ENCODE data around the gene LYPD5.
A peak's percentile ranks its signal among the peaks of the same experiment; 100 is the strongest.
"Not testable (repeated sequence)": the region's sequence is repeated elsewhere in the genome, so short reads cannot be mapped to it uniquely, and the experiment has no call there.

LYPD5 gene

DNA sequence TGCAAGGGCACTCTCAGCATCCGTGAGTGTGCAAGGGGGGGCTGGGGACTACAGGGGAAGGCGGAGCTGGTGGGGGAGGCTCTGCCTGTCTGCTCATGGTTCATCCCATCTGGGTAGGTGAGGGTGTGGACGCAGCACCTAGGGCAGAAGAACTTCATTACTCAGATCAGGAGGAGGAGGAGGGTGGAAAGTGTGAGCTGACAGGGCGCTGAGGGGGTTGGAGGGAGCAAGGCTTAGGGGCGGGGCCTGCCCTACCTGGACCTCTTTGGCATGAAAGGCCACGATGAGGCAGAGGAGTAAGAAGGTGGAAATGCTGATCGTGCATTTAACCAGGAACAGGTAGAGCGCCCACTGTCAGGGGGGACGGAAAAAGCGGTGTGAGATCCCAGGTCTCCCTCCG is 26.0 kb downstream of the LYPD5 start:
- DNase-seq, result no peak

DNA sequence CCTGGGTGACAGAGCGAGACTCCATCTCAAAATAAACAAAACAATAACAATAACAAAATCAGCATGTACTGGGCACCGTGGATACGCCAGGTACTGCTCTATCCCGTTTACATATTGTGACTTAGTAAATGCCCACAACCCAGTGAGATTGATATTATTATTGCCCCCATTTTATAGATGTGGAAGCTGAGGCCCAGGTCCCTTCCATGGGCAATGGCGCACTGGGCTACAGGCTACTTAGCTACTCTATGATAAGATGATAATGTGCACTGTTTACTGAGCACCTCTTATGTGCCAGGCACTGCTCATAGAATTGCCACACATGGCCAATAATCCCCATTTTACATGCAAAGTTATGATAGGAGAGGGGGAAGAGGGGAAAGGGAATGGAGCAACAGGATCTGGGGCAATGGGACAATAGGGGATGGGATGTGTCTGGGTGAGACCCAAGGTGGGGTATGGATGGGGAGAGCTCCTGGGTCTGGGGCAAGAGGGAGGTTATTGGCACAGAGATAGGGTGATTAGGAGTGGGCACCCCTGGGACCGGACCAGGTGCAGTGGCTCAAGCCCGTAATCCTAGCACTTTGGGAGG is 26.9 kb downstream of the LYPD5 start:
- no peak for DNase-seq

DNA sequence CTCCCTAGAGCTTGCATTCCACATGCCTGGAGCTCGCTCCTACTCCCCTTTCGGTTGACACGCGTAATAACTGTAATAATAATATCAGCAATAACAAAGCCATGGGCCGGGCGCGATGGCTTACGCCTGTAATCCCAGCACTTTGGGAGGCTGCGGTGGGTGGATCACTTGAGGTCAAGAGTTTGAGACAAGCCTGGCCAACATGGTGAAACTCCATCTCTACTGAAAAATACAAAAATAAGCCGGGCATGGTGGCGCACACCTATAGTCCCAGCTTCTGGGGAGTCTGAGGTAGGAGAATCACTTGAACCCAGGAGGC is 27.3 kb downstream of the LYPD5 start:
- DNase-seq, result not testable (repeated sequence)

DNA sequence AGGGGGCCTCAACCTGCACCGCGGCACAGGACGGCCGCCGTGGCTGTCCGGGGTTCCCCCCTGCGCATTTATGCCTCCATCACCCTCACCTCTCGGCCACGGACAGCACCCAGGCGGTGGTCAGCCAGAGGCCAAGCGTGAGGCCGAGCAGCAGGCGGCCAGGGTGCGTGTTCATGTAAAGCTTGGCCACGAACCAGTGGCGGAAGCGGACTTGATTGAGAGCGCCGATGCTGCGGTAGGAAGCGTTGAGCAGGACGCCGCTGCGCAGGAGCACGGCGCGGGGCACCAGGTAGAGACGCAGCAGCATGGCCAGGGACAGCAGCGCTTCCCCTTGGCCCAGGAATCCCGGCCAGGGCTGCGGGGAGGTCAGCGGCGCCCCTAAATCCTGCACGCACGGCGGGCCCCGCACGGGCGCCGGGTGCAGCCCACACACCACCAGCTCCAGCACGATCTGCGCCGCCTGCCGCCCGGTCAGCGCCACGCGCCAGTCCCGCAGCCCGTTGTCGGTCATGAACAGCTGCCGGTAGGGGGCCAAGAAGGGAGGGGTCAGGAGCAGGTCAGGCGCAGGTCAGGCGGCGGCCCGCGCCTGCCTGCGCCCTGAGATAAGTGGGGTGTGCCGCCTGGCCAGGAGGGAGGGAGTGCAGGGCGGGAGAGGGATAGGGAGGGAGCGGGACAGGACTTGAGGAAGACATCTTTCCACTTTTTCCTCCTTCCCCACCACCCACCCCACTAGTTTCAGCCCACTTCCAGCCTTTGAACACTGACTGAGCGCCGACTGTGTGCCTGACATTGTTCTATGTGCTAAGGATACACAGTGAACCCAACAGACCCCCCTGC is 27.9 kb downstream of the LYPD5 start:
- DNase-seq, result no peak

DNA sequence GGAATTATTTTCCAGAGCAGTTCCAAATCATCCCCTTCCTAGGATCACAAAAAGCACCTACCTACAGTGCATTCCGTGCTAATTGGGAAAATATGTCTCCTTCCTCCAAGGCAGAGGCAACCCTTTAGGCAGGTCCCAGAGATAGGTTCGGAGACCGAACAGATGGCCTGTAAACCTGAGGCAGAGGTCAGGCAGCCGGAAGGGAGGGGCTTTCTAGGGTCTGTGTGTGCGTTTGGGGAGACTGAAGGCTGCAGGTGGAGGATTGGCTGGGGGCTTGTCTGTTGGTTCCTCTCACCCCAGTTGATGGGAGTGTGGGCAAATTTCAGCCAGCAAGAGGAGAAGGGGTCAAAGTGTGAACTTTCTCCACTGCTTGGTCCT is 28.5 kb downstream of the LYPD5 start:
- no peak for DNase-seq

DNA sequence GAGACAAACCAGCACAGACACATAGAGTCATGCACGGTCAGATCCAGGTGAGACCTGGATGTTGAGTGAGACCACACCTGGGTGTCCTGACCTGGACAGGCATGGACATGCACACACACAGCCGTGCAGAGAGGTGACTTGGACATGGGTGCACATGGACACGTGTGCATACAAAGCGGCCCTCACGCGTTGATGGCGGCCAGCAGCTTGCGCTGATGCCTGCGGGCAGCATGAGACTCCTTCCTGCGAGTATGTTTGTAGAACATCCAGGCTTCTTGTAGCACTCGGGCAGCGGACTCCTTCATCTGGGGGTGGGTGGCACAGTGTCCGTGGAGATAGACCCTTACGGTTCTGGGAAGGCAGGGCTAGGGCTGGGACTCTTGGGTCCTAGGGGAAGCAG is 33.0 kb downstream of the LYPD5 start:
- no peak for DNase-seq

DNA sequence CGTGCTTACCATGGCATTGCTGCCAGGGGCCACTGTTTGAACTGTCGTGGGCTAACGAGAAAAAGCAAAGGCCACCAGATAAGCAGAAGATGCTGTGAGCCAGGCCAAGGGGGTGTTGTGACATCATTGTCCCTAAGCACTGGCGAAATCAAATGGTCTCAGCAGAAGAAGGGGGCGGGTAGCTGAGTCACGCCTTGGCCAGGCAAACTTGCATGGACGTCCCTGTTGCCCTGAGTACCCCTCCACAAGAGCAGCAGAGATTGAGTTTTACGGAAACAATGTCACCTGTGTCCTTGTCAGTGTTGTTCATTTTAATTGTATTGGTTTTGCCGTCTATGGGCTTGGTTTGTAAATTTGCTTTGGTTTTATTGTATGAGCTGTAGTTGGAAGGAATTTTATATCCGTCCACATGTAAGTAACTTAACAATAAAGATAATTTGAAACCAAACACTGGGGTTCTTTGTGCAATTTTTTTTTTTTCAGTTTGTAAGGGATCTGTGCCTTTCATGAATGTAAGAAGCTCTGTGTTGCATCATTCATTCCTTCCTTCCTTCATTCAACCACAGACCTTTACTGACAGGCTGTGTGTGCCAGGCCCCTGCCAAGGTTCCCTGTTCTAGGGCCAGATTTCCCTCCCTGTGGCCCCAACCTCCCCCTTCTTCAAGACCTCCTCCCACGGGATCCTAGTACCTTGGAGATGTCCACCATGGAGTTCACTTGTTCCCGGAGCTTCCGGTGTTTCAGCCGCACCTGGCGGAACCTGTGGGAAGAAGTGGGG is 33.8 kb downstream of the LYPD5 start:
- DNase-seq, result no peak

DNA sequence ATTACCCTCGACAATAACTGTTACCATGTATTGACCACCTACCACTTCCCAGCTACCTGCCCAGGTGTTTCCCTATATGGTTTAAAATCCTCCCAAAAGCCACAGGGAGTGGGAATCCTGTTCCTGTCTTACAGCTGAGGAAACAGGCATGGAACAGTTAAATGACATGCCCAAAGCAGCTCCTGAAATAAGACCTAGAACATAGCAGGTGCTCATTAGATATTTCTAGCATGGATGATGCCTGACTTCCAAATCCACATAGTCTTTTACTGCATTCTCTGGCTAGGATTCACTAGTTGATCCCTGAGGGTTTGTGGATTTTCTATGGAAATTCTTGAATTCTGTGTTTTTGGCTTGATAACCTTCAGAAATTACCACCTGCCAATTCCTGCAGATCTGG is 34.4 kb downstream of the LYPD5 start:
- DNase-seq, result no peak

DNA sequence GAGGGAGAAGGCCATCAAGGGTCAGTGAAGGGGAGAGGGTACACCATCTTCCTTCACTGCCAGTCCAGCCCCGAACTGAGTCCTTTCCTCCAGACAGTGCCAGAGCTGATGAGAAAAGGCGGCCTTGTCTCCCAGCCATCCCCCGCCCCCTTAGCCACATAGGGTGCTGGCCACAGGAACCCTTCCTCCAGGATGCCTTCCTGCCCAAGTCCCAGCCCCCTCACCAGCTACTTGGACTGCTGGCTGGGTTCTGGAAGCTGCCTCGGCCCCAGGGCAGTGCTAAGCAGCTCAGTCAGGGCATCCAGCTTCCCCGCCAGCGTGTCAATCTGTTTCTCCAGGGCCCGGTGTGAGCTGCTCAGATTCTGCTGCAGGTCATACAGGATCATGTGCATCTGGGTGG is 34.9 kb downstream of the LYPD5 start:
- no peak for DNase-seq

DNA sequence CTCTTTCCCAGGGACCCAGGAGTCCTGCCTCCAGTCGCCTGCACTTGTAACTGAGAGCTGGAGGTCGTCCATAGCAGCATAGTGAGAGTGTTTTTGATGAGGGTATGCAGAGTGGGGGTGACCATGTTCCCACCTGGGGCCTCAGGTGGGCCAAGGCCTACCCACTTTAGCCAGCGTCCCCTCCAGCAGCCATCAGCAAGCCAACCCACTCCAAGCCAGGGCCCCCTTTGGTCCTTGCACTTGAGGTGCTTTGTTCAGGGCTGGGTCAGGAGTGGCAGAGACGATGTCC is 35.5 kb downstream of the LYPD5 start:
- DNase-seq, result no peak

DNA sequence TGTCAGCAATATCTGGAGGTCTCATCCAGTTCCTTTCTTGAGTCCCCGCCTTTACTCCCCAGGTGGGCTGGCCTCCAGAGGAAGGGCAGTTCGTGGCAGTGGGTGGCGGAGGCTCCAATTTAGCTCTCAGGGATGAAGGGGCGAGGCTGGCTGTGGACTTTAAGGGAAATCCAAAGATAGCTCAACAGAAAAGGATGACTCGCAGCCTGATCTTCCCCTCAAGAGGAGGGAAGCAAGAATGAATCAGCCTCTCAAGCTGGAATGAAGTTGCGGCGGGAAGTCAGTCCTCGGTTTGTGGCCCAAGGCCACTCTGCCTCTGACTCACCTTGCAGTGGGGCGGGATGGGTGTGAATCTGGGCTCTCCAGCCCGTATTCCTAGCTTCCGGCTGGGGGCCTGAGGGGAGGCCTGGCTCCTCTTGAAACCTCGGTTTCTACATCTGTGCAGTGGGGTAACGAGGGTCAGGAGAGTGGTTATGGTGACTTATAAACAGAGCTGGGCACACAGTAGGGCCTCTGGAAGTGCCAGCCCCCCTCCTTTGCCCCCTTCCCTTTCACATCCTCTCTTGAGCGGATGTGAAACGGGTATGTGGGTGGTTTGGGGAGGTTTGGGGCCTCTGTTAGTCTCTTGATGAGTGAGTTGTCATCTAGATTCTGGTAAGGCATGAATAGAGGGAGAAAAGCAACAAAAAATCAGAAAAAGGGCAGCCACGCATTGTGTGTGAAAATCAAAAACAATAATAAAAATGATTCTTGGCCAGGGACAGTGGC is 37.0 kb downstream of the LYPD5 start:
- DNase-seq, result peak in 2 of 4 experiments; percentile 23 to 28

DNA sequence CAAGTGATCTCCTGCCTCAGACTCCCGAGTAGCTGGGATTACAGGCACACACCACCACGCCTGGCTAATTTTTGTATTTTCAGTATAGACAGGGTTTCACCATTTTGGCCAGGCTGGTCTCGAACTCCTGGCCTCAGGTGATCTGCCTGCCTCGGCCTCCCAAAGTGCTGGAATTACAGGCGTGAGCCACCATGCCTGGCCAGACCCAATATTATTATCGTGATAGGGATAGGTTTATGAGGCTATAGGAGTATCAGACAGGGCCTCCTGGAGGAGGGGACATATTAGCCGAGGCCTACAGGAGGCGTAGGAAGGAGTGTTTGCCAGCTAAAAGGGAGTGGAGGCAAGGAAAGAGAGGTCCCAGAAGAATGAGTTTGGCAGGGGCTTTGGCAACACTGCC is 37.6 kb downstream of the LYPD5 start:
- not testable (repeated sequence) for DNase-seq

DNA sequence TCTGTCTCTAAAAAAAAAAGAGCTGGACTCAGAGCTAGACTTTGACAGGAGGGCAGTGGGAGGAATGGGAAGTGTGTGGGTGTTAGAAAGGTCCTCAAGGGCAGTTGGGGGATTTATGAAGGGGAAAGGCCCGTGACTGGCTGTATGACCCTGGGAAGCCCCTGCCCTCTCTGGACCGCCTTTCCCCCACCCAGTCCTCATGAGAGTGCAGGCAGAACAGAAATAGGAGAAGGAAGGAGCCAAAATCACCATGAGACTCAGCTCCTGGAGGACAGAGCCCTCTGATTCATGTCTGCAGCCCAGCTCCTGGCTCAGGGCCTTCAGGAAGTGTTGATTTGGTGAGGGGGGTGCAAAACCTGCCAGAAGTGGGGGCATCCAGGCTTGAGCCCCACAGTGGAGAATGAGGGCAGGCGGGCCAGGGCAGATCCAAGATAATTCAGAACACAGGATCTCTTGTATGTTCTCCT is 38.7 kb downstream of the LYPD5 start:
- DNase-seq, result no peak

DNA sequence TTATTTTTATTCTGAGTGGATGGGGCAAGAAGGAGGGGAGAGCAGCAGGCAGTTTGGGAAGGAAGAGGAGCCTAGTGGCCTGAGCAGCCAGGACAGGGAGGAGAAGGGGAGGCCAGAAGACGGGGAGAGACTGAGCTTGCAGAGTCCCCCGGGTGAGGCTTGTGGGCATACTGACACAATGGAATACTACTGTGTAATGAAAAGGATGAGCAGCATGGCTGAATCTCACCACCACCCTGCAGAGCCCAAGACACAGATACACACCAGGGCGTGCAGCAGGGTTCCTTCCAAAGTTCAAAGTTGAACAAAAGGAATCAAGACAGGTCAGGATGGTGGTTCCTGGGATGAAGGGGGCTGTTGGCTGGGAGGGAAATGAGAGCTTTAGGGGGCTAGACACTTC is 39.4 kb downstream of the LYPD5 start:
- DNase-seq, result no peak

DNA sequence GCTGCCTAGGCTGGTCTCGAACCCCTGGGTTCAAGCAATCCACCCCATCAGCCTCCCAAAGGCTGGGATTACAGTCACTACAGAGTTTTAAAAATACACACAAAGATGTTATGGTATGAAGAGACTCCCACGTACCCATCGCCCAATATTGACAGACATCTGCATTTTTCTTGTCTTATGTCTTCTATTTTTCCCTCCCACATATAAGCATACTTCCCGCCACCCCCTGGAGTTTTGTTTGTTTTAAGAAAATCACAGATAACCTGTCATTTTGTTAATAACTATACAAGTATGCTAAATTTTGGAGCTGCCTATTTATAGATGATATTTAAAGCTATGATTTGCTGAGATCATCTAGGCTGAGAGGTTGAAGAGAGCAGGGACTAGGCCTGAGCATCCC is 41.3 kb downstream of the LYPD5 start:
- DNase-seq, result no peak

DNA sequence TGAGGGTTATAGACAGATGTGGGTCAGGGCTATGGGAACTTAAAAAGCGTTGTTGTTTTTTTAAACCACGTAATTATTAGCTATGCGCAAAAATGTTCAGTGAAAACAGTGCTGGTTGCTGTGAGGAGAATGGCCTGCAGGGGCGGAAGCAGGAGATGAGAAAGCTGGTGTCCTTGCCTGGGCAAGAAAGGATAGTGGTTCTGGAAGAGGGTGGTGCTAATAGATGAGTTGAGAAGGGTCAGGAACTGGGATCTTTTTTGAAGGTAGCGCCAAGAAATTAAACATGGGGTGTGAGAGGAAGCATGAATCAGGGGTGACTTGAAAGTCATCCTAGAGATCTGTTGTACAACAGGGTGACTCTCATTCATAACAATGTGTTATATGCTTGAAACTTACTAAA is 42.7 kb downstream of the LYPD5 start:
- DNase-seq, result no peak

DNA sequence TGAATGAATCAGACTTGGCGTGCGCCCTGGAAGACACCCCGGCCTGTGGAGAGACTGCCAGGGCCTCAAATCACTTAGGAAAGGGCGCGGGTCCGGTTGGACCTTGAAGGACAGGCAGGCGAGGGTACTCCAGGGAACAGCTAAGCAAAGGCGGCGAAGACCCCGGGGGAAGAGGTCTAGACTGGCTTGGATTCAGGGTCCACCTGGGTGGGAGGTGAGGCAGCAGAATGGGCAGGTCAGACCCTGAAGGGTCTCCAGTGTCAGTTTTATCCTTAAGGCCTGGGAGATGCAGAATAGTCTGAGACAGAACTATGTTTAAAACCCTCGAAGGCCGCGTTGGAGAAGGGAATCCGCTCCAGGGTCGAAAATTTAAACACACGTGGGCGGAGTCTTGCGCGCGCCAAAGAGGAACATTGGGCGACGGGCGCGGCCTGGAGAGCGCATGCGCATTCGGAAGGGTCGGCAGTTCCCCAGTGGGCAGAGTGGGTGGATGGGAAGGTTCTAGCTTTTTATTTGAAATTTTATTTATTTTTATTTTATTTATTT is 46.9 kb downstream of the LYPD5 start:
- peak; percentile 26 to 64 (median 54) for DNase-seq

DNA sequence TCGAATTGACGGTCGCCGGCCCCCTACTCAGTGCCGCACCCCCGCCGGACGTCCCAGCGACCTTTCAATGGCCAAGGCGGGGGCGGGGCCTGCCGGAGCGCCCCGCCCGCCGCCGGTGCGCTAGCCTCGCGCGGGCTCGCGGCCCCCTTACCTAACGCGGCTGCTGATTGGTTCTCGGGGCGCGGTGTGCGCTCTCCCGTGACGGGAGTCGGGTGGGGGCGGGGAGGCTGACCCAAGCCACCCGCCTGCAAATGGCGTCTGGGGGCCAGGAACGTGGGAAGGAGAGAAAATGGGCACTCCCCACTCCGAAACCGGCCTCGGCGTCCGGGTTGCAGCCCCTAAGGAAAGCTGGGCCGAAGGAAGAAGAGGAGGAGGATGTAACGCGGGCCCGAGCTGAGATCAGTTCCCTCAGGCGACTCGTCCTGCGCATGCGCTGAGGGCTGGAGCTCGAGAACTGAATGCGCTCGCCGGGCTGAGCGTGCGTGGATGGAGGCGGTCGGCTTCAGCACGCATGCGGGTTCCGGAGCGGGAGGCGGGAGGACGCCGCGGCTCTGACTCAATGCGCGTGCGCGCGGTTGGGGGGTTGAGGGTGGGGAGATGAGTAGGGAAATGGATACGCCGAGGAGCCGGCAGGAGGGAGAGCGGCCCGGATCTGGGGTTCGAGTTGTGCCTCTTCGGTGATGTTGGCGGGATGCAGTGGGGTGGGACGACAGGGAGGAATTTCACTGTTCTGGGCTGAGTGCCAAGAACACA is 47.6 kb downstream of the LYPD5 start, which contains the start of gene SMG9:
Gene SMG9 (minus strand): TSS at position 460 of the 753 bp plus-strand sequence. CDS start 4,221 bp downstream, outside the sequence.
- DNase-seq, result peak; percentile 97 to 99 (median 98)

DNA sequence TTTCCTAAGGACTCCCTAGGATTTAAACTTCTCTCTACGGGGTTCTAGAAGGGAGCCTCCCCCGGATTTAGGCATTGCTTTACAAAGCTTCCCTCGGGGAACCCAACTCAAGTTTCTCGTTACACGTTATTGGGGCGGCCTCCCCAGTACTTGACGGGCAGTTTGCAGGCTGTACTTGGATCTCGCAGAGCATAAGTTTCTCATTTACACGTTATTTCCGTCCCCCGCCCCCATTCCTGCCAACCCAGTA is 48.1 kb downstream of the LYPD5 start:
- no peak for DNase-seq

DNA sequence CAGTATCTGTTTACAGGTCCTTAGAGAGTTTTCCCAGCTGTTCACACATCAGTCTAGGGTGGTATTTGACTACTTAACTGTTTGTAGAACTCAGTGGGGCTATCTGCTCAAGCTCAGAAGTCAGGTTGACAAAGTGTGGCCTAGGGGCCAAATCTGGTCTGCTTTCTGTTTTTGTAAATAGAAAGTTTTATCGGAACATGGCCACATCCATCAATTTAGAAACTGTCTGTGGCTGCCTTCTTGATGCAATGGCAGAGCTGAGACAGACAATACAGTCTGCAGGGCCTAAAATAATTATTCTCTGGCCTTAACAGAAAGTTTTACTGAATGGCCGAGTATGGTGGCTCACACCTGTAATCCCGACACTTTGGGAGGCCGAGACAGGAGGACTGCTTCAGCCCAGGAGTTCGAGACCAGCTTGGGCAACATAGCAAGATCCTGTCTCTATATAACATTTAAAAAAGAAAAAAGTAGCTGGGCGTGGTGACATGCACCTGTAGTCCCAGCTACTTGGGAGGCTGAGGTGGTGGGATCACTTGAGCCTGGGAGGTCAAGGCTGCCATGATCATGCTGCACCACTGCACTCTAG is 49.9 kb downstream of the LYPD5 start:
- no peak for DNase-seq

DNA sequence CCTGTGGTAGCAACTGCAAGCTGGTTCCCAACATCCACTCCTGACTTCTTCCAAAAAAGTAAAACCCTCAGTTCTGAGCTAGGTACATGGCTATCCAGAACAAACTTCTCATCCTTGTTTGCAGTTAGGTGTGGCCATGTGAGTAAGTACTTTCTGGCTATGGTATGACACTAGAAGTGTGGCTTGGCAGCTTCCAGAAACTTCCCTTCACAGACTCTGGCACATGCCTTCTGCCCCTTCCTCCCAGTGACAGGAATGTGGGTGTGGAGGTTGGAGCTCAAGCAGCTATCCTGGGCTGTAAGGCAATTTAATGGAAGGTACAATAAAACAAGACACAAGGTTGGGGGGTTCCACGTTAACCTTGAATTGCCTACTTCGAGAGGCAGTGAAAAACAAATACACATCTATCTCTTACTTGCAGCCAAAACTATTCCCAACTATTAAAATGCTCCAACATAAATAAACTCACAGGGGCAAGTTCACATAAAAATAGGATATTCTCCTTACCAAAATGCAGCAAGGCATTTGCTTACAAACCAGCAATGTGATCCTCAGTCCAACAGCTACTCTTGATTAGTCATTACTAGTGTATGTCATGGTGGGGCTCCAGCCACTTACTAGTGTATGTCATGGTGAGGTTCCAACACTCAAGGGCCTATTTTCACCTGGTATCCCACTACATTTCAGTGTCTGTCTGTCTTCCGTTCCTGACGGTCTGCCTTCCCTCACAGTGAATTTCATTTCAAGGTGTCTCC is 50.6 kb downstream of the LYPD5 start:
- DNase-seq, result no peak

Measured in activated naive CD4-positive, alpha-beta T cell (primary cell).